PC-3 (cell line): ENCODE data around the gene ADAMTS9.

ENCODE experiments used
- EZH2phosphoT487 ChIP-seq: fragments of 300-600 bp; sonication (generic); IDR thresholded peaks from 2 replicates; pipeline ENCODE4 v1.6.1; 2018; ENCODE audit warnings: mild to moderate bottlenecking, antibody characterized with exemption, low read length, borderline replicate concordance
- TF ChIP-seq, protein P1 (sequence below): fragments of 300-600 bp; sonication (generic); conservative IDR thresholded peaks from 2 replicates; pipeline ENCODE4 v1.5.1; 2017; ENCODE audit warnings: antibody characterized with exemption, low read depth, mild to moderate bottlenecking, low read length

DNA sequence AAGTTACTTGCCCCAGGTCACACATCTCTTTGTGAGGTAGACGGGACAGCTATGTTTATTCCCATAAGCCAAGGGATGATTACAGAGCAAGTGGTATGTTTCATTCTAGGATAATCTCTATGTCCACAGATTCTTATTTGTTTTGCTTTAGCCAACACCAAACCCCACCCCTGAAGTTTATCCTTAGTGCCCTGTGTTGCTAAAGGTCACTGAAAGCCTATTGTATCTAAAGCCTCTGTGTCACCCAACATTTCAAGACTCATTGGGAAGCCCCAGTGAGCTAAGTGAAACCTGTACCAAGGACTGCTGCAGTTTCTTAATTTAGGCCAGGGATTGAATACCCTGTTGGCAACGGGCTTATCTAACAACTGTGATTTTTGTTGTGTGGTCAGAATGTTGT, 135.6 kb downstream of the ADAMTS9 start:
- TF ChIP-seq, protein P1, sequence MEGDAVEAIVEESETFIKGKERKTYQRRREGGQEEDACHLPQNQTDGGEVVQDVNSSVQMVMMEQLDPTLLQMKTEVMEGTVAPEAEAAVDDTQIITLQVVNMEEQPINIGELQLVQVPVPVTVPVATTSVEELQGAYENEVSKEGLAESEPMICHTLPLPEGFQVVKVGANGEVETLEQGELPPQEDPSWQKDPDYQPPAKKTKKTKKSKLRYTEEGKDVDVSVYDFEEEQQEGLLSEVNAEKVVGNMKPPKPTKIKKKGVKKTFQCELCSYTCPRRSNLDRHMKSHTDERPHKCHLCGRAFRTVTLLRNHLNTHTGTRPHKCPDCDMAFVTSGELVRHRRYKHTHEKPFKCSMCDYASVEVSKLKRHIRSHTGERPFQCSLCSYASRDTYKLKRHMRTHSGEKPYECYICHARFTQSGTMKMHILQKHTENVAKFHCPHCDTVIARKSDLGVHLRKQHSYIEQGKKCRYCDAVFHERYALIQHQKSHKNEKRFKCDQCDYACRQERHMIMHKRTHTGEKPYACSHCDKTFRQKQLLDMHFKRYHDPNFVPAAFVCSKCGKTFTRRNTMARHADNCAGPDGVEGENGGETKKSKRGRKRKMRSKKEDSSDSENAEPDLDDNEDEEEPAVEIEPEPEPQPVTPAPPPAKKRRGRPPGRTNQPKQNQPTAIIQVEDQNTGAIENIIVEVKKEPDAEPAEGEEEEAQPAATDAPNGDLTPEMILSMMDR, result no peak
- no peak for TF ChIP-seq EZH2phosphoT487
